Uterus (tissue), 2 donors: ENCODE results near the gene PLPPR5.

Experiments used
- CTCF ChIP-seq, 4 experiments: fragments of 200-600 bp in 2 of 4; fragments of 450-650 bp in 2 of 4; sonication (generic) in 2 of 4; IDR thresholded peaks; one replicate each; pipeline ENCODE4 v1.5.1; 2016 to 2019; ENCODE audit warnings: antibody characterized with exemption in 4 of 4, mild to moderate bottlenecking in 2 of 4, moderate library complexity in 1 of 4
- POLR2A ChIP-seq, 2 donors: fragments of 450-650 bp; IDR thresholded peaks; one replicate each; pipeline ENCODE4 v1.6.1; 2016; ENCODE audit warnings: antibody characterized with exemption in 2 of 2, mild to moderate bottlenecking in 1 of 2, moderate library complexity in 1 of 2

GRCh38 chr1:98865796-98866195, 138.9 kb downstream of the PLPPR5 start:
- TF ChIP-seq CTCF (IDR thresholded peaks at IDR 0.05) = no peak
- TF ChIP-seq POLR2A (IDR thresholded peaks at IDR 0.05) = no peak
